Stomach smooth muscle (tissue), 2 donors: Measurements from ENCODE around the gene IL17A.
"Not testable (repeated sequence)": the region's sequence is repeated elsewhere in the genome, so short reads cannot be mapped to it uniquely, and the experiment has no call there.

Experiments
- H3K27ac ChIP-seq: one replicate; pipeline ENCODE4 v1.7.0; 2013; ENCODE audit warnings: mild to moderate bottlenecking, low read length, inconsistent platforms
- H3K27me3 ChIP-seq, 2 donors: one replicate each; pipeline ENCODE4 v1.7.0; 2013; ENCODE audit warnings: low read length in 2 of 2; ENCODE audit not compliant: insufficient read depth in 2 of 2, control insufficient read depth in 1 of 2
- H3K36me3 ChIP-seq, 2 donors: one replicate each; pipeline ENCODE4 v1.7.0; 2013; ENCODE audit warnings: low read length in 2 of 2; ENCODE audit not compliant: control insufficient read depth in 2 of 2, insufficient read depth in 2 of 2
- H3K4me1 ChIP-seq: one replicate; pipeline ENCODE4 v1.7.0; 2013; ENCODE audit warnings: low read length; ENCODE audit not compliant: control insufficient read depth, insufficient read depth
- H3K4me3 ChIP-seq, 2 donors: one replicate each; pipeline ENCODE4 v1.7.0; 2013; ENCODE audit warnings: low read length in 2 of 2
- H3K9ac ChIP-seq, 2 donors: one replicate each; pipeline ENCODE4 v1.7.0; 2013; ENCODE audit warnings: low read length in 2 of 2, mild to moderate bottlenecking in 1 of 2
- H3K9me3 ChIP-seq, 2 donors: one replicate each; pipeline ENCODE4 v1.7.0; 2013; ENCODE audit warnings: low read length in 2 of 2; ENCODE audit not compliant: control insufficient read depth in 2 of 2
- donor health status: healthy.
- donor health status: Pancreatic carcinoma.

Gene IL17A

GRCh38 chr6:52190409-52190808 lies 4.2 kb downstream of the IL17A start:
- Histone ChIP-seq H3K36me3 (no peaks in the 10 kb centered on the region), H3K4me1 (no peaks in the 10 kb centered on the region), H3K9me3 (no peaks in the 10 kb centered on the region), H3K27ac (no peak overlapping the region), H3K9ac (no peak overlapping the region), H3K27me3 (no peaks in the 10 kb centered on the region), H3K4me3 (no peak overlapping the region)

DNA sequence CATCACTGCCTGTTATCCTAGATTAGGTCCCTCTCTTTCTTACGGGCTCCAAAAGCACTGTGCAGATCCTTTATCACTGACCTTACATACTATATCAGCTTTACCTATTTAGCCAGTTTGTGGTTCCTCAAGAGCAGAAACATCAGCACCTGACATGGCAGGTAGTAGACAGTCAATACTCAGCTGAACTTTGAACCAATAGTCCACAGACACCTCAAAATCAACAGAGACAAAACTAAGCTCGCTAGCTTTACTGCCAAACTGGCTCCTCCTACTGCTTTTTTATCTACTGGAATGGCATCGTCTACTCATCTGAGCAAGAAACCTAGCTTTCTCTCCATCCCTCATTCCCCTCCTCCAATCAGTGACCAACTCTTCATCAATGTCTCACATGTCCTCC lies 5.6 kb downstream of the IL17A start:
- Histone ChIP-seq H3K9me3 (no peaks in the 10 kb centered on the region), H3K4me3 (no peak overlapping the region), H3K27me3 (no peaks in the 10 kb centered on the region), H3K9ac (no peak overlapping the region), H3K36me3 (no peaks in the 10 kb centered on the region), H3K27ac (no peak overlapping the region), H3K4me1 (no peaks in the 10 kb centered on the region)

GRCh38 chr6:52195886-52196285 lies 9.7 kb downstream of the IL17A start:
- Histone ChIP-seq H3K36me3 (no peaks in the 10 kb centered on the region), H3K4me1 (no peaks in the 10 kb centered on the region), H3K9me3 (peaks cover 0 to 3% of the 10 kb centered on the region in 2 donors), H3K4me3 (no peak overlapping the region), H3K27me3 (no peaks in the 10 kb centered on the region), H3K27ac (no peak overlapping the region), H3K9ac (no peak overlapping the region)

DNA sequence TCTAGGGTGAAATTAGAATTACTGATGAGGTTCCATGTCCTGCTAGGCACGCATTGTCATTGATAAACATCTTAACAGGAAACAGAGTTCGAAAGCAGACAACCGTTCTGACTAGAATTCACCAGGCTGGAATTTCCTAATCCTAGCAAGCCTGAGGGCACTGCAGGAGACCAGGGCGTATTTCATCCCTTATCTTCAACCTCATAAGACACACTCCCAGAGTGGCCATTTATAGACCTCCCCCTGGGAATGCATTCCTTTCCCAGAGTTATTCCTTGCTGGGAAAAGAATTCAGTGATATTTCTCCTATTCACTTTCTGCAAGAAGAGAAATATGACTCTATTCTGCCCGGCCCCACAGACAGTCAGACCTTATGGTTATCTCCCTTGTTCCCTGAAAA lies 13.9 kb downstream of the IL17A start:
- not testable (repeated sequence) for H3K27me3 ChIP-seq, H3K36me3 ChIP-seq, H3K9ac ChIP-seq, H3K4me1 ChIP-seq, H3K4me3 ChIP-seq, H3K27ac ChIP-seq, H3K9me3 ChIP-seq

DNA sequence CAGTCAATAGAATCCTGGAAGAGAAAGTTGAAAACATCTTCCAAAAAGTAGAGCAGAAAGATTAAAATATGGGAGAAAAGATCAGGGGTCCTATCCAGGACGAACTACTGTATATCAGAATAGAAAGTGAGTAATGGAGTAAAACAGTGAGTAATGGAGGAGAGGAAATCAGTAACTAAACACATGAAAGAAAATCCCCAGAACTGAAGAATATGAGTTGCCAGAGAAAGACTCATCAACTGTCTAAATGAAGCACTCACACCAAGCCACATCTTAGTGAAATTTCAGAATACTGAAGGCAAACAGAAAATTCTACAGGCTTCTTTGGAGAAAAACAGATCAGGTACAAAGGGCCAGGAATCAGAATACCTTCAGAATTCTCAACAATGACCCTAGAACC lies 14.9 kb downstream of the IL17A start:
- no peaks in the 10 kb centered on the region for H3K36me3 ChIP-seq

DNA sequence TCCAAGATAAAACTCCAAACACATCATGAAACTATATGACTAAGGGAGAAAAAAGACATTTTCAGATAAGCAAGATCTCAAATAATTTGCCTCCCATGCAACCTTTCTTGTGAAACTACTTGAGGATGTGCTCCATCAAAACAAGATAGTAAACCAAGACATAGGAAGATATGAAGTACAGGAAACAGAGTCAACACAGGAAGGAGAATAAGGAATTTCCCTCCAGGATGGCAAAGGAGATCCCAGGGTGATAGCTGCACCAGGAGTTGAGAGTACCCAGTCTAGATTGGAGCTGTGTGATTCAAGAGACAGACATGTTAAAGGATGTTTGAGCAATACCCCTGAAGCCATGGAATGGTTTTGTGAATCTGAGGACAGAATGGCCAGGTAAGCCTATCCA lies 15.3 kb downstream of the IL17A start:
- H3K36me3 ChIP-seq: no peaks in the 10 kb centered on the region
- H3K27me3 ChIP-seq: no peaks in the 10 kb centered on the region
- H3K27ac ChIP-seq: no peak overlapping the region

More for the DNA sequence above, 14.9 kb downstream of the IL17A start:
- Histone ChIP-seq H3K27me3 (no peaks in the 10 kb centered on the region), H3K27ac (no peak overlapping the region), H3K4me1 (no peaks in the 10 kb centered on the region), H3K9me3 (peaks cover 3 to 7% of the 10 kb centered on the region in 2 donors), H3K4me3 (no peak overlapping the region), H3K9ac (no peak overlapping the region)

GRCh38 chr6:52207066-52207465 lies 20.9 kb downstream of the IL17A start:
- H3K4me1 ChIP-seq: no peaks in the 10 kb centered on the region
- peaks cover 0 to 3% of the 10 kb centered on the region in 2 donors for H3K27me3 ChIP-seq
- H3K4me3 ChIP-seq: no peak overlapping the region
- no peak overlapping the region for H3K9ac ChIP-seq
- peaks cover 0 to under 1% of the 10 kb centered on the region in 2 donors for H3K9me3 ChIP-seq
- no peak overlapping the region for H3K27ac ChIP-seq
- no peaks in the 10 kb centered on the region for H3K36me3 ChIP-seq

More for the DNA sequence above, 15.3 kb downstream of the IL17A start:
- no peak overlapping the region for H3K4me3 ChIP-seq
- no peak overlapping the region for H3K9ac ChIP-seq
- peaks cover 3 to 7% of the 10 kb centered on the region in 2 donors for H3K9me3 ChIP-seq
- H3K4me1 ChIP-seq: no peaks in the 10 kb centered on the region

GRCh38 chr6:52208612-52209011 lies 22.4 kb downstream of the IL17A start:
- Histone ChIP-seq H3K4me3 (no peak overlapping the region), H3K27ac (no peak overlapping the region), H3K27me3 (peaks cover 0 to 3% of the 10 kb centered on the region in 2 donors), H3K9me3 (no peaks in the 10 kb centered on the region), H3K36me3 (no peaks in the 10 kb centered on the region), H3K4me1 (no peaks in the 10 kb centered on the region), H3K9ac (no peak overlapping the region)

GRCh38 chr6:52209770-52210169 lies 23.6 kb downstream of the IL17A start:
- Histone ChIP-seq H3K4me1 (no peaks in the 10 kb centered on the region), H3K27ac (no peak overlapping the region), H3K4me3 (no peak overlapping the region), H3K27me3 (peaks cover 0 to 3% of the 10 kb centered on the region in 2 donors), H3K9ac (no peak overlapping the region), H3K36me3 (no peaks in the 10 kb centered on the region), H3K9me3 (no peaks in the 10 kb centered on the region)

DNA sequence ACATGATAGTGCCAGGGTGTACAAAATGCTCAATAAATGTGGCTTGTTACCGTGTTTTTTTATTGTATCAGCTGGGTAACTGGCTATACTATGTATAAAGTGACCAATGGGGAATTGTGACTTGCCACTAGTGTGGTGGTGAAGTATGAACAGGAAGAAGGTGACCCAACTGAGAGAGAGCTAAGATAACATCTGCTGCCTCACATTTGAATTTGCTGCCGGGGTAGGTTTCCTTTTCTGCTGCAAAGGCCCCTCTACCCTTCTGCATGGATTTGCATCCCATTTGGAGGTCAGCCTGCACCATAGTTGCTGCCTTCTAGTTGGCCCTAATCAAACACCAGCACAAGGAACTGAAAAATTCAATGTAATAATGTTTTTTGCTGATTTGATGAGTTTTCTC lies 24.1 kb downstream of the IL17A start:
- H3K27me3 ChIP-seq: peaks cover 0 to 3% of the 10 kb centered on the region in 2 donors
- H3K4me3 ChIP-seq: no peak overlapping the region
- no peak overlapping the region for H3K27ac ChIP-seq
- no peak overlapping the region for H3K9ac ChIP-seq
- no peaks in the 10 kb centered on the region for H3K4me1 ChIP-seq
- no peaks in the 10 kb centered on the region for H3K36me3 ChIP-seq
- H3K9me3 ChIP-seq: no peaks in the 10 kb centered on the region

- no peaks in the 10 kb centered on the region for H3K36me3 ChIP-seq
- no peak overlapping the region for H3K9ac ChIP-seq
- H3K27ac ChIP-seq: no peak overlapping the region
These were observed 27.0 kb downstream of the IL17A start for GRCh38 chr6:52213127-52213526.

More at GRCh38 chr6:52213127-52213526, 27.0 kb downstream of the IL17A start:
- Histone ChIP-seq H3K4me1 (no peaks in the 10 kb centered on the region), H3K4me3 (no peak overlapping the region), H3K27me3 (peaks cover 0 to 3% of the 10 kb centered on the region in 2 donors), H3K9me3 (no peaks in the 10 kb centered on the region)
